Endothelial cell of umbilical vein (primary cell): Measurements from ENCODE around the gene MICAL3. TPM values are rescaled to one million over a fixed set of nuclear protein-coding genes. Genes with fewer than 3 reads are reported as not detected.

Experiments used
- BruUV-seq: library from RNA; stranded (reverse); fragments of 400-500 nt; replicated peaks from 2 replicates; lab custom pipeline; 2021; lab: Mats Ljungman, UMichigan
- CTCF ChIA-PET: fragments of 300-600, 350-600 bp; sonication (Branson Sonifier 250); formaldehyde crosslinking; loops from one replicate; lab custom pipeline; 2021; ENCODE audit warnings: antibody characterized with exemption, inconsistent platforms; lab: Charles Lee
- POLR2A ChIA-PET: fragments of 300-600, 350-600 bp; sonication (Branson Sonifier 250); formaldehyde crosslinking; loops from one replicate; lab custom pipeline; 2021; ENCODE audit warnings: antibody characterized with exemption, inconsistent platforms; lab: Charles Lee
- DNase-seq: peaks from one replicate; pipeline ENCODE4 v3.0.0-alpha.2; 2011; ENCODE audit warnings: low read depth, low spot score
- FAIRE-seq: peaks from 2 replicates; lab custom pipeline; 2011; peaks lifted over from hg19 to GRCh38; lab: Jason Lieb, UNC
- H2AFZ ChIP-seq: 2 replicates; pipeline ENCODE4 v1.6.0; 2012; ENCODE audit warnings: low read depth, low read length, control low read depth, inconsistent platforms
- H3K27ac ChIP-seq: 2 replicates; pipeline ENCODE4 v1.5.1; 2011; ENCODE audit warnings: low read depth, mild to moderate bottlenecking, control low read depth, low read length, moderate library complexity; ENCODE audit not compliant: insufficient read depth
- H3K27me3 ChIP-seq, 2 experiments: 2 replicates each; pipeline versions ENCODE4 v1.6.0 to v1.6.1; 2011; ENCODE audit warnings: low read length in 2 of 2, mixed read lengths in 1 of 2; ENCODE audit not compliant: control insufficient read depth in 2 of 2, insufficient read depth in 2 of 2
- H3K36me3 ChIP-seq, 2 experiments: 2 replicates in 1 of 2; 3 replicates in 1 of 2; pipeline ENCODE4 v1.5.1; 2011; ENCODE audit warnings: low read length in 2 of 2, mild to moderate bottlenecking in 1 of 2, moderate library complexity in 1 of 2; ENCODE audit not compliant: control insufficient read depth in 2 of 2, insufficient read depth in 2 of 2; ENCODE audit errors: extremely low read depth in 1 of 2
- H3K4me1 ChIP-seq: 3 replicates; pipeline ENCODE4 v1.5.1; 2011; ENCODE audit warnings: mild to moderate bottlenecking, low read length; ENCODE audit not compliant: control insufficient read depth, insufficient read depth; ENCODE audit errors: extremely low read depth
- H3K4me2 ChIP-seq: 2 replicates; pipeline ENCODE4 v1.6.1; 2011; ENCODE audit warnings: low read length, control low read depth, mixed read lengths; ENCODE audit not compliant: insufficient read depth
- H3K4me3 ChIP-seq, 3 experiments: fragments of 200-600 bp in 1 of 3; sonication (generic), shearing (Covaris generic) in 1 of 3; replicated peaks in 1 of 3; 2 replicates each; pipeline ENCODE4 v1.5.1; 2011 to 2016; ENCODE audit warnings: control low read depth in 3 of 3, low read length in 3 of 3, mild to moderate bottlenecking in 2 of 3, inconsistent platforms in 1 of 3, low read depth in 1 of 3, moderate library complexity in 1 of 3; ENCODE audit not compliant: insufficient read depth in 1 of 3
- H3K79me2 ChIP-seq: 2 replicates; pipeline ENCODE4 v1.6.0; 2012; ENCODE audit warnings: low read length, inconsistent platforms; ENCODE audit not compliant: control insufficient read depth, insufficient read depth
- H3K9ac ChIP-seq: replicated peaks from 2 replicates; pipeline ENCODE3; 2011; ENCODE audit warnings: low read length, control low read depth; ENCODE audit not compliant: insufficient read depth; ENCODE audit errors: extremely low read depth
- H3K9me1 ChIP-seq: replicated peaks from 3 replicates; pipeline ENCODE4 v1.6.0; 2011; ENCODE audit warnings: mild to moderate bottlenecking, low read length; ENCODE audit not compliant: control insufficient read depth, insufficient read depth; ENCODE audit errors: extremely low read depth
- H3K9me3 ChIP-seq: replicated peaks from 2 replicates; pipeline ENCODE4 v1.5.1; 2012; ENCODE audit warnings: low read length, inconsistent platforms; ENCODE audit not compliant: control insufficient read depth, insufficient read depth
- H4K20me1 ChIP-seq: replicated peaks from 2 replicates; pipeline ENCODE3; 2011; ENCODE audit warnings: mild to moderate bottlenecking, low read length; ENCODE audit not compliant: control insufficient read depth, insufficient read depth; ENCODE audit errors: extremely low read depth
- CTCF ChIP-seq, 2 donors: IDR thresholded peaks; 1 replicate in 1 of 2; 2 replicates in 1 of 2; pipeline ENCODE4 v1.5.1; 2011; ENCODE audit warnings: low read length in 2 of 2, mild to moderate bottlenecking in 2 of 2, moderate library complexity in 2 of 2, control low read depth in 1 of 2, inconsistent platforms in 1 of 2, low read depth in 1 of 2; ENCODE audit not compliant: insufficient read depth in 1 of 2; ENCODE audit errors: extremely low read depth in 1 of 2
- FOS ChIP-seq: IDR thresholded peaks from 2 replicates; pipeline ENCODE4 v1.6.1; 2011; ENCODE audit warnings: mild to moderate bottlenecking, low read length, moderate library complexity, borderline replicate concordance; ENCODE audit not compliant: insufficient read depth
- GATA2 ChIP-seq: IDR thresholded peaks from 2 replicates; pipeline ENCODE4 v1.7.0; 2011; ENCODE audit warnings: low read depth, mild to moderate bottlenecking, moderate library complexity, mixed read lengths, low read length; ENCODE audit not compliant: insufficient read length, insufficient read depth
- JUN ChIP-seq: IDR thresholded peaks from 2 replicates; pipeline ENCODE4 v1.6.1; 2011; ENCODE audit warnings: borderline replicate concordance, low read depth; ENCODE audit not compliant: insufficient read length, insufficient read depth
- MAX ChIP-seq: IDR thresholded peaks from 2 replicates; pipeline ENCODE4 v1.6.1; 2011; ENCODE audit not compliant: insufficient read depth, insufficient read length
- MYC ChIP-seq: IDR thresholded peaks from one replicate; pipeline ENCODE4 v1.6.1; 2011; ENCODE audit warnings: mild to moderate bottlenecking, low read depth, low read length
- POLR2A ChIP-seq: IDR thresholded peaks from 2 replicates; pipeline ENCODE4 v1.6.1; 2012; ENCODE audit warnings: low read depth, mild to moderate bottlenecking, control low read depth, low read length
- POLR2AphosphoS5 ChIP-seq: IDR thresholded peaks from 2 replicates; pipeline ENCODE4 v1.6.1; 2012; ENCODE audit warnings: low read depth, mild to moderate bottlenecking, control low read depth, low read length, moderate library complexity; ENCODE audit not compliant: insufficient read depth
- dilution Hi-C: fragments of 300-500 bp; cut with MboI; formaldehyde crosslinking; loops from one replicate; pipeline ENCODE4 v1.15.0; 2019; ENCODE audit warnings: low sequenced_read_pairs; ENCODE audit not compliant: extremely low pct_ligation_motif_present
- intact Hi-C: fragments of 100-400 bp; cut with micrococcal nuclease; formaldehyde crosslinking; loops from one replicate; pipeline ENCODE4 v1.10.0; 2022
- polyA plus RNA-seq, 4 experiments: library from polyadenylated mRNA; depleted of rRNA in 3 of 4; stranded (reverse) in 3 of 4; unstranded in 1 of 4; fragments of >200 nt; gene quantifications; 2 replicates each; pipeline versions ENCODE4 v1.2.1 to v1.2.3, GENCODE V29; 2011 to 2012; ENCODE audit warnings: missing spikeins in 1 of 4
- total RNA-seq: library from RNA; stranded (reverse); gene quantifications from 2 replicates; pipeline ENCODE4 v1.2.3, GENCODE V29; 2021

The MICAL3 gene
- total and polyA plus RNA-seq, 2 donors (not counting 3 experiments of a cell fraction or from before 2014, with no cell fraction given): 14.5 to 63.7 TPM

GRCh38 chr22:17810570-17811116, 213.7 kb downstream of the MICAL3 start:
- POLR2A ChIA-PET: no interaction called here
- H2AFZ ChIP-seq: no peak overlapping the region
- no peaks in the 10 kb centered on the region for H4K20me1 ChIP-seq
- DNase-seq: no peak
- dilution Hi-C loops: no loop called here
- no peak overlapping the region for H3K27ac ChIP-seq
- no peak overlapping the region for H3K4me3 ChIP-seq
- no peaks in the 10 kb centered on the region for H3K9me1 ChIP-seq
- H3K79me2 ChIP-seq: no peaks in the 10 kb centered on the region
- H3K9ac ChIP-seq: no peak overlapping the region
- H3K36me3 ChIP-seq: peaks cover 9 to 31% of the 10 kb centered on the region in 2 experiments
- no TSS peak for BruUV-seq
- no peaks in the 10 kb centered on the region for H3K9me3 ChIP-seq
- no peaks in the 10 kb centered on the region for H3K4me1 ChIP-seq
- FAIRE-seq: no peak
- H3K27me3 ChIP-seq: no peaks in the 10 kb centered on the region
- TF ChIP-seq MAX: no peak
- TF ChIP-seq POLR2AphosphoS5: no peak
- TF ChIP-seq MYC: no peak
- TF ChIP-seq POLR2A: no peak
- TF ChIP-seq JUN: no peak
- TF ChIP-seq GATA2: no peak
- no peak for TF ChIP-seq CTCF (IDR thresholded peaks at IDR 0.05; ENCODE audit: extremely low read depth in 1 of 2, insufficient read depth in 1 of 2, low read depth in 1 of 2, low read length in 2 of 2)
- no peak for TF ChIP-seq FOS
- intact Hi-C loops: no loop called here
- CTCF ChIA-PET: interaction anchor here (0.7 kb wide), 1 partner anchor 46 kb away, joined by 5 read pairs; no protein-coding TSS in a partner anchor
- H3K4me2 ChIP-seq: no peak overlapping the region
